Activated T-cell treated with anti-CD3 and anti-CD28 coated beads, Interleukin-2, amount 50 U/mL, for 4 hours (primary cell): ENCODE data around the gene SEPTIN1. TPM values are rescaled to one million over a fixed set of nuclear protein-coding genes. Genes with fewer than 3 reads are reported as not detected.
A peak's percentile ranks its signal among the peaks of the same experiment; 100 is the strongest.

Source experiments
- ATAC-seq, 2 donors: fragments of 200-7000 bp; cut with Tn5 transposase; one replicate each; pipeline ENCODE4 v1.10.0; 2021
- DNase-seq: peaks from one replicate; pipeline ENCODE4 v3.0.0-alpha.2; 2020
- H3K27me3 Mint-ChIP-seq: one replicate; pipeline ENCODE4 v1.8.0; 2021; ENCODE audit warnings: low read depth, mixed read lengths
- H3K36me3 Mint-ChIP-seq: one replicate; pipeline ENCODE4 v1.8.0; 2022; ENCODE audit warnings: mixed read lengths; ENCODE audit not compliant: insufficient read depth
- H3K4me1 Mint-ChIP-seq: one replicate; pipeline ENCODE4 v1.8.0; 2021; ENCODE audit warnings: low read depth, mixed read lengths
- H3K4me3 Mint-ChIP-seq: one replicate; pipeline ENCODE4 v1.8.0; 2021; ENCODE audit warnings: mild to moderate bottlenecking, moderate library complexity, mixed read lengths
- H3K9me3 Mint-ChIP-seq: one replicate; pipeline ENCODE4 v1.8.0; 2021; ENCODE audit warnings: mixed read lengths
- total RNA-seq, 3 donors: library from RNA; stranded (reverse); gene quantifications; one replicate each; pipeline ENCODE4 v1.2.1, GENCODE V29; 2021

The SEPTIN1 gene
- total RNA-seq, 3 donors from 2014 or later = 133 to 164 (median 152) TPM

DNA sequence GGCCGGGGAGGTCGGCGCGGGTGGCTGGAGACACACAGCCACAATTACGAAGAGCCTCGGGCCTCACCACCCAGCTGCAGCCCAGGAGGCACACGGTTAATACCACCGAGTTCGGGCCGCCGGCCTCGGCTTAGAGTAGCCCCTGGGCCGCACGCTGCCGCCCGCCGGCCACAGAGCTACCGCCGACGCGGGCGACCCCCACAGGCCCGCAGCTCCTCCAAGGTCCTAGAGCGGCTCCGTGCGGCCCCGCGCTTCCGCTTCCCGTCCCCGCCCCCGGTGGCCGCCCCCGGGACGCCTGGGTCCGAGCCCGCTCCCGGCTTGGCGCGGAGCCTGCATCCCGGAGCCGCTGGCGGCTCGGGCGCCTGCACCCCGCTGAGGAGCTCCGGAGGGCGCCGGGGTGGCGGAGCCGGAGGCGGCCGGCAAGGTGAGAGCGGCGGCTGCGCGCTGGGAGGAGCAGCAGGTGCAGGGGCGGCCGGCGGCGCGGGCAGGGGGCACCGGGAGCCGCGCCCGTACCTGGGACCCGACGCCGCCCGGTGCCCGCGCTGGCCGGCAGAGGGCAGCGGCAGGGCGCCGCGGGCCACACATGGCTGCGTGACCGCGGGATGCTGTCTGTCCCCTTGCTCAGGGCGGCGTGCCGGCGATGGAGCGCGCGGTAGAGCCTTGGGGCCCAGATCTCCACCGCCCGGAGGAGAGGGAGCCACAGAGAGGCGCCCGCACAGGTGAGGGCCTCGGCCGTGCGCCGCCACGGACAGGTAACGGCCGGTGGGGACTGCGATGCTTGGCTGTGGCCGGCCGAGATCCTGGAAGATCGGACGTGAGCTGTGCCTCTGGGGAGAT, 13.0 kb upstream of the SEPTIN1 start, which contains the start of gene ZNF48:
TSS of gene ZNF48 (plus strand) at position 266 of the 837 bp plus-strand sequence. CDS start at position 641, 375 bp downstream.
- Mint-ChIP-seq H3K27me3 (no peaks in the 10 kb centered on the region), H3K4me1 (peaks cover 36% of the 10 kb centered on the region), H3K4me3 (peak within 1 kb of the TSS; percentile 89), H3K36me3 (peaks cover 6% of the 10 kb centered on the region), H3K9me3 (no peaks in the 10 kb centered on the region)
- peak; percentile 73 to 75 for ATAC-seq
- peak; percentile 54 for DNase-seq

- Mint-ChIP-seq H3K27me3 (no peaks in the 10 kb centered on the region), H3K9me3 (no peaks in the 10 kb centered on the region), H3K36me3 (peaks cover 6% of the 10 kb centered on the region), H3K4me1 (peaks cover 29% of the 10 kb centered on the region), H3K4me3 (peak overlapping the region; percentile 89)
- DNase-seq = no peak
- ATAC-seq = peak; percentile 3 to 4
These were observed 12.3 kb upstream of the SEPTIN1 start for GRCh38 chr16:30394592-30395154.

GRCh38 chr16:30383521-30383920, 1.2 kb upstream of the SEPTIN1 start:
- peaks cover 44% of the 10 kb centered on the region for H3K4me1 Mint-ChIP-seq
- no peaks in the 10 kb centered on the region for H3K27me3 Mint-ChIP-seq
- H3K4me3 Mint-ChIP-seq = peak overlapping the region; percentile 57
- H3K36me3 Mint-ChIP-seq = peaks cover 5% of the 10 kb centered on the region
- ATAC-seq (no peak), DNase-seq (no peak)
- H3K9me3 Mint-ChIP-seq = no peaks in the 10 kb centered on the region

- H3K27me3 Mint-ChIP-seq = no peaks in the 10 kb centered on the region
- H3K4me1 Mint-ChIP-seq = peaks cover 62% of the 10 kb centered on the region
- H3K36me3 Mint-ChIP-seq = peaks cover 5% of the 10 kb centered on the region
- ATAC-seq (no peak), DNase-seq (no peak)
- H3K4me3 Mint-ChIP-seq = peak overlapping the region; percentile 86
- H3K9me3 Mint-ChIP-seq = no peaks in the 10 kb centered on the region
These were observed 895 bp downstream of the SEPTIN1 start for GRCh38 chr16:30381291-30382041.

GRCh38 chr16:30380803-30381208, 1.6 kb downstream of the SEPTIN1 start:
- ATAC-seq (no peak), DNase-seq (no peak)
- no peaks in the 10 kb centered on the region for H3K9me3 Mint-ChIP-seq
- peak overlapping the region; percentile 86 for H3K4me3 Mint-ChIP-seq
- peaks cover 5% of the 10 kb centered on the region for H3K36me3 Mint-ChIP-seq
- peaks cover 62% of the 10 kb centered on the region for H3K4me1 Mint-ChIP-seq
- H3K27me3 Mint-ChIP-seq = no peaks in the 10 kb centered on the region

- H3K36me3 Mint-ChIP-seq = peaks cover 5% of the 10 kb centered on the region
- H3K4me3 Mint-ChIP-seq = peak overlapping the region; percentile 86
- H3K9me3 Mint-ChIP-seq = no peaks in the 10 kb centered on the region
- H3K27me3 Mint-ChIP-seq = no peaks in the 10 kb centered on the region
- ATAC-seq (no peak), DNase-seq (no peak)
- peaks cover 62% of the 10 kb centered on the region for H3K4me1 Mint-ChIP-seq
These were observed 2.1 kb downstream of the SEPTIN1 start for GRCh38 chr16:30380072-30380802.

GRCh38 chr16:30379158-30379783, 3.1 kb downstream of the SEPTIN1 start:
- H3K4me3 Mint-ChIP-seq = peak overlapping the region; percentile 94
- no peaks in the 10 kb centered on the region for H3K27me3 Mint-ChIP-seq
- H3K36me3 Mint-ChIP-seq = peaks cover 5% of the 10 kb centered on the region
- no peak for ATAC-seq
- DNase-seq = no peak
- no peaks in the 10 kb centered on the region for H3K9me3 Mint-ChIP-seq
- peaks cover 61% of the 10 kb centered on the region for H3K4me1 Mint-ChIP-seq

- Mint-ChIP-seq H3K9me3 (no peaks in the 10 kb centered on the region), H3K27me3 (no peaks in the 10 kb centered on the region), H3K36me3 (peaks cover 5% of the 10 kb centered on the region), H3K4me1 (peaks cover 58% of the 10 kb centered on the region), H3K4me3 (peak overlapping the region; percentile 94)
- ATAC-seq (peak; percentile 90 to 91), DNase-seq (peak; percentile 99)
These were observed 3.9 kb downstream of the SEPTIN1 start for GRCh38 chr16:30378236-30379157.

- H3K4me3 Mint-ChIP-seq = peak overlapping the region; percentile 94
- peak; percentile 36 to 39 for ATAC-seq
- peak; percentile 89 for DNase-seq
- H3K4me1 Mint-ChIP-seq = peaks cover 54% of the 10 kb centered on the region
- no peaks in the 10 kb centered on the region for H3K27me3 Mint-ChIP-seq
- no peaks in the 10 kb centered on the region for H3K9me3 Mint-ChIP-seq
- H3K36me3 Mint-ChIP-seq = peaks cover 5% of the 10 kb centered on the region
These were observed 4.5 kb downstream of the SEPTIN1 start for GRCh38 chr16:30377812-30378235.

DNA sequence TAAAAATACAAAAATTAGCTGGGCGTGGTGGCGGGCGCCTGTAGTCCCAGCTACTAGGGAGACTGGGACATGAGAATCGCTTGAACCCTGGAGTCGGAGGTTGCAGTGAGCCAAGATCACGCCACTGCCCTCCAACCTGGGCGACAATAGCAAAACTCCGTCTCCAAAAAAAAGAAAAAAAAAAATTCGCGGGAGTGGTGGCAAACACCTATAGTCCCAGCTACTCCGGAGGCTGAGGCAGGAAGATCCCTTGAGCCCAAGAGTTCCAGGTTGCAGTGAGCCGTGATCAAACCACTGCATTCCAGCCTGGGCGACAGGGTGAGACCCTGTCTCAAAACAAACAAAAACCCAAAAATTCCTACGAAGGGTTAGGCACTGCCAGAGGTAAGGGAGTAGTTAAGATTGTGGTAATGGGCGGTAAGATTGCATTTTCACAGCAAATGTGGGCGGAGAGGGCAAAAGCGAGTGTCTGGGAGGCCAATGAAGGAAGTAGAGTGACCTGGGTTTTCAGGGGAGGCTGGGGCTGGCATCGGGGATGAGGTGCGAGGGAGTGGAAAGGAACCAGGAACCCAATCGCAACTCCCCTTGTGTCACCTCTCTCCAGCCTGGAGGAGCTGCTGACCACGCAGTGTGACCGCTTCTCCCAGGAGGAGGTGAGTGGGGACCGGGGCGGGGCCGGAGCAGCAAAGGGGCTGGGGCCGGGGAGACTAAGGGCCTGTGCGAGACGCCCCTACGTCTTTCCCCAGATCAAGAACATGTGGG, 5.1 kb downstream of the SEPTIN1 start:
- Mint-ChIP-seq H3K4me1 (peaks cover 50% of the 10 kb centered on the region), H3K4me3 (peak overlapping the region; percentile 94), H3K9me3 (no peaks in the 10 kb centered on the region), H3K27me3 (no peaks in the 10 kb centered on the region), H3K36me3 (peaks cover 4% of the 10 kb centered on the region)
- DNase-seq (no peak), ATAC-seq (no peak)

DNA sequence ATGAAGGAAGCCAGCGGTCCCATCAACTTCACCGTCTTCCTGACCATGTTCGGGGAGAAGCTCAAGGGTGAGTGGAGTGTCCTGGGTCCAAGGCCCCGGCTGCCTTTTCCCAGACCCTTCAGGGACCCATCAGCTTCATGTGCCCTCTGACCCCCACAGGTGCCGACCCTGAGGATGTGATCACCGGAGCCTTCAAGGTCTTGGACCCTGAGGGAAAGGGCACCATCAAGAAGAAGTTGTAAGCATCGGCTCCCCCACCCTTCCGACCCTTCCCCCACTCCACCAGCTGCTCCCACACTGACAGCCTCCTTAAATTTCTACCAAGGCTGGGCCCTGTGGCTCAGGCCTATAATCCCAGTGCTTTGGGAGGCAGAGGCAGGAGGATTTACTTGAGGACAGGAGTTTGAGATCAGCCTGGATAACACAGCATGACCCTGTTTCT, 5.9 kb downstream of the SEPTIN1 start:
- peaks cover 51% of the 10 kb centered on the region for H3K4me1 Mint-ChIP-seq
- H3K36me3 Mint-ChIP-seq = peaks cover 4% of the 10 kb centered on the region

GRCh38 chr16:30375864-30376263, 6.5 kb downstream of the SEPTIN1 start:
- Mint-ChIP-seq H3K4me3 (no peak overlapping the region), H3K36me3 (peaks cover 4% of the 10 kb centered on the region), H3K4me1 (peaks cover 51% of the 10 kb centered on the region), H3K27me3 (no peaks in the 10 kb centered on the region), H3K9me3 (no peaks in the 10 kb centered on the region)
- ATAC-seq (no peak), DNase-seq (no peak)

More for the DNA sequence above, 5.9 kb downstream of the SEPTIN1 start:
- DNase-seq (no peak), ATAC-seq (no peak)
- Mint-ChIP-seq H3K9me3 (no peaks in the 10 kb centered on the region), H3K4me3 (no peak overlapping the region), H3K27me3 (no peaks in the 10 kb centered on the region)
